NCI-H510A (cell line): ENCODE data around the gene SEH1L.
"Not testable (repeated sequence)": the region's sequence is repeated elsewhere in the genome, so short reads cannot be mapped to it uniquely, and the experiment has no call there.

Experiments
- DNase-seq: peaks from one replicate; lab custom pipeline; 2025; lab: John Stamatoyannopoulos, UW

SEH1L gene

GRCh38 chr18:12996661-12997292, 49.0 kb downstream of the SEH1L start:
- DNase-seq: no peak

- DNase-seq: not testable (repeated sequence)
Observed at GRCh38 chr18:12997330-12997729, 49.5 kb downstream of the SEH1L start.

DNA sequence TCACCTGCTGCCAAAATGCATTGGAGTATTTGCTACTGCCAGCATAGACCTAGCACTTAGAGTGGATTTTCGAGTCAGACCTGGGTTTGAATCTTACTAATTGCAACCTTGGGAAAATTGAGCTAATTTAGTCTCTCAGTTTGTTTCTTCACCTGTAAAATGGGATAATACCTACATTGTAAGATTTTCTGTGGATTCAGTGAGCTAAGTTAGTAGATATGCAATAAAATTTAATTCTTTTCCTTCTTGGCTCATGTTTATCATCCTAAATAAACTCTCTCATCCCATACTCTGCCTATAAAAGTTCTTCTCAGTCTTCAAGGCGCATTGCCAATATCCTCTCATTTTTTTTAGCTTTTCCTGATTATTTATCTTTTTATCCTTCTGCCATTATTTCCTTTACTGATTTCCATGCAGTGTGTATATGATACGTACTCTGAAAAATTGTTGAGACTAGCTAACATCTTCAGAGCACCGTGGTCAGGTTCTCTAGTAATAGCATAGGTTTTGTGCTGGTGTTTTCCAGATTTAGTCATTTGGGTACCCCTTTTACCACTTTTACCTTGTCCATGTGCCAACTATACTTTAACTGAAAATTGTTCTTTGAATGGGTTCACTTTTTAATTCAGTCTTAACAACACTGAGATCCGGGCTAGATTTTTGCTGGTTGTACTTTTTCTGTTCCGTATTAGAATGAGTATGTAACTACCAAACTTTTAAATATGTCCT, 50.7 kb downstream of the SEH1L start:
- no peak for DNase-seq

- DNase-seq: no peak
Observed at GRCh38 chr18:13003466-13003896, 55.7 kb downstream of the SEH1L start.

- DNase-seq: no peak
Observed at GRCh38 chr18:13004396-13004795, 56.6 kb downstream of the SEH1L start.

DNA sequence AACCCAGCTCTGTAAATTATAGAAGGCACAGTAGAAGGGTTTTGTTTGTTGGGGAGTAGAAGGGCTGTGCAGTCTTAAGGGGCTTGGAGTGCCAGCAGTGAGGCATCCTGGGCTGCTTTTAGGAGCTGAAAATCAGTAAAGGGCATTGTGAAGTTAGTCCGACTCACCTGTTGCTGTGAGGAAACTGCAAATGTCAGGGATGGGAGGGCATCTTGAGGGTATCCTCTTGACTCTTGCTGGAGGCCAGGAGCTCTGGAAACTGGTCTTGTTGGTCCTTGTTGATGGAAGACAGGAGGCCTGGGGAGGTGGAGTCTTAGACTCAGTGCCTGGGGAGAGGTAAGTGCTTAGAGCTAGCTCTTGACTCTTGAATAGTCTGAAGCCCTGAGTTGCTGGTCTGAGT, 57.5 kb downstream of the SEH1L start:
- no peak for DNase-seq

DNA sequence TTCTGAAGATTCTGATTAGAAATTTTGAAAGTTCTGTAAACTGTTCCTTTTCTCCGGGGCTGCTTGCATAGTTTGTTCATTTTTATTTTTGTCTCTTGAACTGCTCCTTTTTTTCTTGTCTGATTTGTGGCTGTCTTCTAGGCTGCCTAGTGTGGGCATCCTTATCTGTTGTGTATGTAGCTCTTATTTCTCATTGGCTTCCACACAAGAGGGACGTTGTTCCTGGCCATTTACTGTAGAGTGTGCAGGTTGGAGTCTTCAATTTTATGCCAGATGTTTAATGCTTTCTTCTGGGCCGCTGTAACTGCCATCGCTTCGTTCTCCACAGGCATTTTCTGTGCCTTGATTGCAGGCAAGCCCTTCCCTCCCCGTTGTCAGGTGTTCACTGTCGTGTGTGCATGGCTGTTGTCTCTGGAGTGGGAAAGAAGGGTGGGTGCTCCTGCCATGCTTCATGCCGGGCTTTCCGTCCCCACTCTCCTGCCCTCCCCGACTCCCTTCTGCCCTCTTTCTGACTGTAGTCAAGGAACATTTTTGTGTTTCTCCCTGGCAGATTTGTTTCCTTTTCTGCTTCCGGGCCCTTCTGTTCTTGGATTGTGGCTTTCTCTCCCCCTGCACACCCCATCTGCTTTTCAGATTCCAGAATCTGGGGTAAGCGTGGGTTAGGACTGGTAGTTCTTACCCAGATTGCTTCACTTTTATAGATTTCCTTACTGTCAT, 58.9 kb downstream of the SEH1L start:
- DNase-seq: no peak

GRCh38 chr18:13007248-13007560, 59.4 kb downstream of the SEH1L start:
- no peak for DNase-seq

DNA sequence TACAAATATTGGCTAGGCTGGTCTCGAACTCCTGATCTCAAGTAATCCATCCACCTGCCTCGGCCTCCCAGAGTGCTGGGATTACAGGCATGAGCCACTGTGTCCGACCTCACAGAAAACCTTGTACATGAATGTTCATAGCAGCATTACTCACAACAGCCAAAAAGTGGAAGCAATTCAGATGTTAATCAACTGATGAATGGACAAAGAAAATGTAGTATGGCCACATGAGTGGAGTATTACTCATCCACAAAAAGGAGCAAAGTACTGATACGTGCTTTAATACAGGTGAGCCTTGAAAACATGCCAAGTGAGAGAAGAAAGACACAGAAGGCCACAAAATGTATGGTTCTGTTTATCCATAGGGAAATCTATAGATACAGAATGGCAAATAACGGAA, 63.9 kb downstream of the SEH1L start:
- no peak for DNase-seq

DNA sequence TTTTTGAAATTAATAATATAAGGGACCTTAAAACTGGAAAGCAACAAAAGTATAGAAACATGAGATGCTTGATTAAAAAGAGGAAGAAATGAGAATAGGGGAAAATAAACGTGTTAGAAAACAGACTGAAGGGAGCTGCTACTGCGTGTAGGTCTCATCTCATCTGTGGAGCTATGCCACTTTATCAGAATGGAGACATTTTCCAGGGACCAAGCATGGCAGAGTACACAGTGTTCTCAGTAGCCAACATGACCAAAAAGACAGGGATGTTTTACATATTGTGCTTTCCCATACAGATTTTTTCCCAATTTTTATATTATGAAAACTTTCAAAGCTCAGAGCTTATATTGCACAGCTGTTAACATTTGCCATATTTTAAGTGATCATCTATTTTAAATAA, 66.4 kb downstream of the SEH1L start:
- DNase-seq: no peak

DNA sequence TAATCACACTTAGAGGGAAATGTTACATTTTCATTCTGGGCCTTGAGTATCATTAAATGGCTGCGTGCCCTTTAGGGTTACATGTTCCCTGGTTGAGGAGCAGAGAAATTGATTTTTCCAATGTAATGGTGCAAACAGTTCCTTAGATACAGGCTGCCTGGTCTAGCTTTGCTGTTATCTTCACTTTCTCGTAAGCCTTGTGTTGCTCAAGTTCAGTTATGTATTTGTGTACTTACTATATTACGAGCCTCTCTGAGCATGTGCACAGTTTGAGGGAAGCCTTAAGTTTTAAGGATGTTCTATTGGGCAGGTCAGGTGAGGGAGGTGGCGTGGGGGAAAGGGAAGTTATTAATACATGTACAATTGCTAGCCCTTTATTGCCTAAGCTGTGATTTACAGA, 67.0 kb downstream of the SEH1L start:
- DNase-seq: no peak

DNA sequence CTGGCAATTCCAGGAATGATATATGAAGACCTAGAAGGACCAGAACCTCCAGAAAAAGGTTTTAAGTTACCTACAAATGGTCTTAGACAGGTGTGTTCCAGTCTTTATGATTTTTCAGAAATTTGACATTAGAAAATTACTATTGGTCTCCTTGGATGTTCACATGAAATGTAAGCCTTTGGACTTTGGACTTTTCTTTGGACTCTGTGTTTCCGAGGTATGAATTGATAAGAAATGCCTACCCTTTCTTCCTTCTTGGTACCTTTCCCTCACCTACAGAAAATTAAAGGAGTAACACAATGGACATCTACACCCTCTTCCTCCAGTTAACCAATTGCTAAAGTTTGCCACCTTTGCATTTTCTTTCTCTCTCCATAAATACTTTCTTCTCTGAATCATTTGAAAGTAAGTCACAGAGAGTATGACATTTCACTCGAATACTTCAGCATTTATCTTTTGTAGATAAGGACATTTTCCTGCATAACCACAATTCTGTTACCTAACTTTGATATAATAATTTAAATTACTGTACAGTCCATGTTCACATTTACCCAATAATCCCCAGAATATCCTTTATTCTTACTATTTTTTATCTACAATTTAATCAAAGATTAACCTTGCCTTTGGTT, 69.5 kb downstream of the SEH1L start:
- no peak for DNase-seq

GRCh38 chr18:13018374-13018773, 70.6 kb downstream of the SEH1L start:
- DNase-seq: no peak

DNA sequence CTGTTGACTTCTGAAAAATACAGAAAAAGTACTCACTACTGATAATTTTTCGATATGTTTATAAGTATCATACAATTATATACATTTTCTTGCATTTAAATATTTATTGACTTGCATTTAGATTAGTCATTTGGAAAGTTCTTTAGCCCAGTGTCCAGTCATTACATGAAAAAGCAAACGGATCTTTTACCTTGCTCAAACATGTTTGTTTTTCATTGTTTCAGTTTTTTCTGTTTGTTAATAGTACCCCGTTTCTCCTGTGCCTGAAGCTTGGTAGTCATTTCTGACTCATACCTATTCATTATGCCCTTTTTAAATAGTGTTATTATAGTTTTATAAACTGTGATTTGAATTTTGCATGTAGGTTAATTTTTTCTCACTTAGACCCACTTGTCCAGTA, 71.5 kb downstream of the SEH1L start:
- no peak for DNase-seq

GRCh38 chr18:13022644-13023043, 74.8 kb downstream of the SEH1L start:
- DNase-seq: no peak

DNA sequence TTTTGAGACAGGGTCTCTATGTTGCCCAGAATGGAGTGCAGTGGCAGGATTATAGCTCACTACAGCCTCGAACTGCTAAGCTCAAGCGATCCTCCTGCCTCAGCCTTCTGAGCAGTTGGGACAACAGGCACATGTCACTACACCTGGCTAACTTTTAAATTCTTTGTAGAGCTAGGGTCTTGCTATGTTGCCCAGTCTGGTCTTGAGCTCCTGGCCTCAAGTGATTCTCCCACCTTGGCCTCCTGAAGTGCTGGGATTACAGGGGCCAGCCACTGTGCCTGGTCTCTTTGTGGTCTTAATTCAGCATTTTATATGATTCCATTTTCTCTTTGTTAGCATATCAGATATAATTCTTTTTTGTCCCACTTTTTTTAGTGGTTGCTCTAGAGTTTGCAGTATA, 77.4 kb downstream of the SEH1L start:
- DNase-seq: no peak

GRCh38 chr18:13026583-13027270, 78.9 kb downstream of the SEH1L start:
- no peak for DNase-seq

GRCh38 chr18:13028869-13029268, 81.1 kb downstream of the SEH1L start:
- no peak for DNase-seq

GRCh38 chr18:13032173-13032572, 84.4 kb downstream of the SEH1L start:
- no peak for DNase-seq

GRCh38 chr18:13035249-13035914, 87.6 kb downstream of the SEH1L start:
- DNase-seq: no peak

- no peak for DNase-seq
Observed at GRCh38 chr18:13036622-13037320, 89.0 kb downstream of the SEH1L start.
